ENCODE results near the gene MSI2. TPM values are rescaled to one million over a fixed set of nuclear protein-coding genes. Genes with fewer than 3 reads are reported as not detected.

Gene MSI2
- total and polyA plus RNA-seq, 2 experiments from 2014 or later, result 18.9 to 41.8 TPM

DNA sequence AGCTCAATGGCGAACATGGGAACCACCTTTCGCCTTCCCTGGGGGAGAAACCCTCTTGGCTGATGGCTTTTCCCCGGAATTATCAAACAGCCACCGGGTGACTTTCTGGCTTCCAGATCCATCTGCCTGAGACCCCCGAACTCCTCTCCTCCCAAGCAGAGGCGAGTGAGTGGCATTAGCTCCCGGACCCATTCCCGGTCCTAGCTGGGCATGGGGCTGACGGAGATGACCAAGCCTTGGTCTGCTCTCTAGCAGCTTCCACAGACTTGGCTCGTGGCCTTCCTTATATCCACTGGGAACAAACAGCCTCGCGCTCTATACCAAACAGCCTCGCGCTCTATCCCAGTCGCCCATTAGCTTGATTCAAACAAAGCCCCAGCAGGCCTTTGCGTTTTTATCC, 426.4 kb downstream of the MSI2 start:
- H3K4me2 ChIP-seq, result no peak overlapping the region
- DNase-seq (ENCODE audit: low spot score) (no peak), ATAC-seq (peak; percentile 23; the same call in 1 of the 3 replicates)
- no peaks in the 10 kb centered on the region for H3K79me2 ChIP-seq (replicated peaks; ENCODE audit: insufficient read depth)
- no peak overlapping the region for H3K27ac ChIP-seq (ENCODE audit: low read depth)
- Mint-ChIP-seq H3K4me1 (peaks cover 34% of the 10 kb centered on the region), H3K9me3 (no peaks in the 10 kb centered on the region), H3K27ac (no peak overlapping the region), H3K36me3 (ENCODE audit: low read depth) (no peaks in the 10 kb centered on the region), H3K27me3 (ENCODE audit: insufficient read depth, low read depth, poor library complexity) (peaks cover 13% of the 10 kb centered on the region), H3K4me3 (no peak overlapping the region)
- H3K9me2 ChIP-seq (ENCODE audit: insufficient read depth), result no peaks in the 10 kb centered on the region
- no peaks in the 10 kb centered on the region for H3F3A ChIP-seq (replicated peaks; ENCODE audit: low read depth)
- TF ChIP-seq CREB1 (CRISPR knock-in tag; IDR thresholded peaks at IDR 0.05; ENCODE audit: low read depth), result no peak
- TF ChIP-seq JUNB (IDR thresholded peaks at IDR 0.05; ENCODE audit: unreplicated experiment), result no peak
- TF ChIP-seq EZH2phosphoT487 (IDR thresholded peaks at IDR 0.05; ENCODE audit: unreplicated experiment), result no peak
- TF ChIP-seq, protein P1, sequence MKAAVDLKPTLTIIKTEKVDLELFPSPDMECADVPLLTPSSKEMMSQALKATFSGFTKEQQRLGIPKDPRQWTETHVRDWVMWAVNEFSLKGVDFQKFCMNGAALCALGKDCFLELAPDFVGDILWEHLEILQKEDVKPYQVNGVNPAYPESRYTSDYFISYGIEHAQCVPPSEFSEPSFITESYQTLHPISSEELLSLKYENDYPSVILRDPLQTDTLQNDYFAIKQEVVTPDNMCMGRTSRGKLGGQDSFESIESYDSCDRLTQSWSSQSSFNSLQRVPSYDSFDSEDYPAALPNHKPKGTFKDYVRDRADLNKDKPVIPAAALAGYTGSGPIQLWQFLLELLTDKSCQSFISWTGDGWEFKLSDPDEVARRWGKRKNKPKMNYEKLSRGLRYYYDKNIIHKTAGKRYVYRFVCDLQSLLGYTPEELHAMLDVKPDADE (IDR thresholded peaks at IDR 0.05), result no peak
- TF ChIP-seq EZH2 (IDR thresholded peaks at IDR 0.05; ENCODE audit: low read depth, unreplicated experiment), result no peak
- no peak for TF ChIP-seq STAT1 (IDR thresholded peaks at IDR 0.05; ENCODE audit: unreplicated experiment)
- no peak for TF ChIP-seq POLR2AphosphoS5 (IDR thresholded peaks at IDR 0.05; ENCODE audit: low read depth)
- no peak for TF ChIP-seq ZNF331 (CRISPR knock-in tag; IDR thresholded peaks at IDR 0.05; ENCODE audit: low read depth)
- TF ChIP-seq, protein P2, sequence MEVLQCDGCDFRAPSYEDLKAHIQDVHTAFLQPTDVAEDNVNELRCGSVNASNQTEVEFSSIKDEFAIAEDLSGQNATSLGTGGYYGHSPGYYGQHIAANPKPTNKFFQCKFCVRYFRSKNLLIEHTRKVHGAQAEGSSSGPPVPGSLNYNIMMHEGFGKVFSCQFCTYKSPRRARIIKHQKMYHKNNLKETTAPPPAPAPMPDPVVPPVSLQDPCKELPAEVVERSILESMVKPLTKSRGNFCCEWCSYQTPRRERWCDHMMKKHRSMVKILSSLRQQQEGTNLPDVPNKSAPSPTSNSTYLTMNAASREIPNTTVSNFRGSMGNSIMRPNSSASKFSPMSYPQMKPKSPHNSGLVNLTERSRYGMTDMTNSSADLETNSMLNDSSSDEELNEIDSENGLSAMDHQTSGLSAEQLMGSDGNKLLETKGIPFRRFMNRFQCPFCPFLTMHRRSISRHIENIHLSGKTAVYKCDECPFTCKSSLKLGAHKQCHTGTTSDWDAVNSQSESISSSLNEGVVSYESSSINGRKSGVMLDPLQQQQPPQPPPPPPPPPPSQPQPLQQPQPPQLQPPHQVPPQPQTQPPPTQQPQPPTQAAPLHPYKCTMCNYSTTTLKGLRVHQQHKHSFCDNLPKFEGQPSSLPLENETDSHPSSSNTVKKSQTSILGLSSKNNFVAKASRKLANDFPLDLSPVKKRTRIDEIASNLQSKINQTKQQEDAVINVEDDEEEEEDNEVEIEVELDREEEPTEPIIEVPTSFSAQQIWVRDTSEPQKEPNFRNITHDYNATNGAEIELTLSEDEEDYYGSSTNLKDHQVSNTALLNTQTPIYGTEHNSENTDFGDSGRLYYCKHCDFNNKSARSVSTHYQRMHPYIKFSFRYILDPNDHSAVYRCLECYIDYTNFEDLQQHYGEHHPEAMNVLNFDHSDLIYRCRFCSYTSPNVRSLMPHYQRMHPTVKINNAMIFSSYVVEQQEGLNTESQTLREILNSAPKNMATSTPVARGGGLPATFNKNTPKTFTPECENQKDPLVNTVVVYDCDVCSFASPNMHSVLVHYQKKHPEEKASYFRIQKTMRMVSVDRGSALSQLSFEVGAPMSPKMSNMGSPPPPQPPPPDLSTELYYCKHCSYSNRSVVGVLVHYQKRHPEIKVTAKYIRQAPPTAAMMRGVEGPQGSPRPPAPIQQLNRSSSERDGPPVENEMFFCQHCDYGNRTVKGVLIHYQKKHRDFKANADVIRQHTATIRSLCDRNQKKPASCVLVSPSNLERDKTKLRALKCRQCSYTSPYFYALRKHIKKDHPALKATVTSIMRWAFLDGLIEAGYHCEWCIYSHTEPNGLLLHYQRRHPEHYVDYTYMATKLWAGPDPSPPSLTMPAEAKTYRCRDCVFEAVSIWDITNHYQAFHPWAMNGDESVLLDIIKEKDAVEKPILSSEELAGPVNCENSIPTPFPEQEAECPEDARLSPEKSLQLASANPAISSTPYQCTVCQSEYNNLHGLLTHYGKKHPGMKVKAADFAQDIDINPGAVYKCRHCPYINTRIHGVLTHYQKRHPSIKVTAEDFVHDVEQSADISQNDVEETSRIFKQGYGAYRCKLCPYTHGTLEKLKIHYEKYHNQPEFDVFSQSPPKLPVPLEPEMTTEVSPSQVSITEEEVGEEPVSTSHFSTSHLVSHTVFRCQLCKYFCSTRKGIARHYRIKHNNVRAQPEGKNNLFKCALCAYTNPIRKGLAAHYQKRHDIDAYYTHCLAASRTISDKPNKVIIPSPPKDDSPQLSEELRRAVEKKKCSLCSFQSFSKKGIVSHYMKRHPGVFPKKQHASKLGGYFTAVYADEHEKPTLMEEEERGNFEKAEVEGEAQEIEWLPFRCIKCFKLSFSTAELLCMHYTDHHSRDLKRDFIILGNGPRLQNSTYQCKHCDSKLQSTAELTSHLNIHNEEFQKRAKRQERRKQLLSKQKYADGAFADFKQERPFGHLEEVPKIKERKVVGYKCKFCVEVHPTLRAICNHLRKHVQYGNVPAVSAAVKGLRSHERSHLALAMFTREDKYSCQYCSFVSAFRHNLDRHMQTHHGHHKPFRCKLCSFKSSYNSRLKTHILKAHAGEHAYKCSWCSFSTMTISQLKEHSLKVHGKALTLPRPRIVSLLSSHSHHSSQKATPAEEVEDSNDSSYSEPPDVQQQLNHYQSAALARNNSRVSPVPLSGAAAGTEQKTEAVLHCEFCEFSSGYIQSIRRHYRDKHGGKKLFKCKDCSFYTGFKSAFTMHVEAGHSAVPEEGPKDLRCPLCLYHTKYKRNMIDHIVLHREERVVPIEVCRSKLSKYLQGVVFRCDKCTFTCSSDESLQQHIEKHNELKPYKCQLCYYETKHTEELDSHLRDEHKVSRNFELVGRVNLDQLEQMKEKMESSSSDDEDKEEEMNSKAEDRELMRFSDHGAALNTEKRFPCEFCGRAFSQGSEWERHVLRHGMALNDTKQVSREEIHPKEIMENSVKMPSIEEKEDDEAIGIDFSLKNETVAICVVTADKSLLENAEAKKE (CRISPR knock-in tag; IDR thresholded peaks at IDR 0.05), result no peak
- TF ChIP-seq, protein P3, sequence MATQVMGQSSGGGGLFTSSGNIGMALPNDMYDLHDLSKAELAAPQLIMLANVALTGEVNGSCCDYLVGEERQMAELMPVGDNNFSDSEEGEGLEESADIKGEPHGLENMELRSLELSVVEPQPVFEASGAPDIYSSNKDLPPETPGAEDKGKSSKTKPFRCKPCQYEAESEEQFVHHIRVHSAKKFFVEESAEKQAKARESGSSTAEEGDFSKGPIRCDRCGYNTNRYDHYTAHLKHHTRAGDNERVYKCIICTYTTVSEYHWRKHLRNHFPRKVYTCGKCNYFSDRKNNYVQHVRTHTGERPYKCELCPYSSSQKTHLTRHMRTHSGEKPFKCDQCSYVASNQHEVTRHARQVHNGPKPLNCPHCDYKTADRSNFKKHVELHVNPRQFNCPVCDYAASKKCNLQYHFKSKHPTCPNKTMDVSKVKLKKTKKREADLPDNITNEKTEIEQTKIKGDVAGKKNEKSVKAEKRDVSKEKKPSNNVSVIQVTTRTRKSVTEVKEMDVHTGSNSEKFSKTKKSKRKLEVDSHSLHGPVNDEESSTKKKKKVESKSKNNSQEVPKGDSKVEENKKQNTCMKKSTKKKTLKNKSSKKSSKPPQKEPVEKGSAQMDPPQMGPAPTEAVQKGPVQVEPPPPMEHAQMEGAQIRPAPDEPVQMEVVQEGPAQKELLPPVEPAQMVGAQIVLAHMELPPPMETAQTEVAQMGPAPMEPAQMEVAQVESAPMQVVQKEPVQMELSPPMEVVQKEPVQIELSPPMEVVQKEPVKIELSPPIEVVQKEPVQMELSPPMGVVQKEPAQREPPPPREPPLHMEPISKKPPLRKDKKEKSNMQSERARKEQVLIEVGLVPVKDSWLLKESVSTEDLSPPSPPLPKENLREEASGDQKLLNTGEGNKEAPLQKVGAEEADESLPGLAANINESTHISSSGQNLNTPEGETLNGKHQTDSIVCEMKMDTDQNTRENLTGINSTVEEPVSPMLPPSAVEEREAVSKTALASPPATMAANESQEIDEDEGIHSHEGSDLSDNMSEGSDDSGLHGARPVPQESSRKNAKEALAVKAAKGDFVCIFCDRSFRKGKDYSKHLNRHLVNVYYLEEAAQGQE (IDR thresholded peaks at IDR 0.05; ENCODE audit: unreplicated experiment), result no peak
- TF ChIP-seq NANOG (IDR thresholded peaks at IDR 0.05; ENCODE audit: borderline replicate concordance), result no peak
- TF ChIP-seq ZNF114 (CRISPR knock-in tag; IDR thresholded peaks at IDR 0.05), result no peak
- TF ChIP-seq, protein P4, sequence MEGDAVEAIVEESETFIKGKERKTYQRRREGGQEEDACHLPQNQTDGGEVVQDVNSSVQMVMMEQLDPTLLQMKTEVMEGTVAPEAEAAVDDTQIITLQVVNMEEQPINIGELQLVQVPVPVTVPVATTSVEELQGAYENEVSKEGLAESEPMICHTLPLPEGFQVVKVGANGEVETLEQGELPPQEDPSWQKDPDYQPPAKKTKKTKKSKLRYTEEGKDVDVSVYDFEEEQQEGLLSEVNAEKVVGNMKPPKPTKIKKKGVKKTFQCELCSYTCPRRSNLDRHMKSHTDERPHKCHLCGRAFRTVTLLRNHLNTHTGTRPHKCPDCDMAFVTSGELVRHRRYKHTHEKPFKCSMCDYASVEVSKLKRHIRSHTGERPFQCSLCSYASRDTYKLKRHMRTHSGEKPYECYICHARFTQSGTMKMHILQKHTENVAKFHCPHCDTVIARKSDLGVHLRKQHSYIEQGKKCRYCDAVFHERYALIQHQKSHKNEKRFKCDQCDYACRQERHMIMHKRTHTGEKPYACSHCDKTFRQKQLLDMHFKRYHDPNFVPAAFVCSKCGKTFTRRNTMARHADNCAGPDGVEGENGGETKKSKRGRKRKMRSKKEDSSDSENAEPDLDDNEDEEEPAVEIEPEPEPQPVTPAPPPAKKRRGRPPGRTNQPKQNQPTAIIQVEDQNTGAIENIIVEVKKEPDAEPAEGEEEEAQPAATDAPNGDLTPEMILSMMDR (conservative IDR thresholded peaks at IDR 0.05; ENCODE audit: low read depth in 2 of 2), result no peak
- H3K27me3 ChIP-seq (ENCODE audit: insufficient read depth), result no peaks in the 10 kb centered on the region
- peaks cover 21% of the 10 kb centered on the region for H3K4me1 ChIP-seq (ENCODE audit: insufficient read depth)
- H3K36me3 ChIP-seq (ENCODE audit: insufficient read depth), result no peaks in the 10 kb centered on the region
- no peak overlapping the region for H2AFZ ChIP-seq
- H3K4me3 ChIP-seq, result no peak overlapping the region
- H4K20me1 ChIP-seq (replicated peaks; ENCODE audit: insufficient read depth), result no peaks in the 10 kb centered on the region; the same call in 1 of the 2 replicates

Data from GM23338 (cell line).